ENCODE data around the gene MAP2K6. TPM values are rescaled to one million over a fixed set of nuclear protein-coding genes. Genes with fewer than 3 reads are reported as not detected.

MAP2K6 gene
- total RNA-seq, 1 donor from 2014 or later = 10.1 TPM

GRCh38 chr17:69597898-69598692 is 183.6 kb downstream of the MAP2K6 start:
- no peaks in the 10 kb centered on the region for H3K9me3 ChIP-seq (ENCODE audit: insufficient read depth, low read depth, low read length)
- TF ChIP-seq EZH2 (IDR thresholded peaks at IDR 0.05; ENCODE audit: insufficient read depth, low read length) = no peak
- no peak for TF ChIP-seq CTCF (IDR thresholded peaks at IDR 0.05; ENCODE audit: insufficient read depth, low read depth, low read length)
- no peaks in the 10 kb centered on the region for H3K9me3 Mint-ChIP-seq (ENCODE audit: unreplicated experiment)
- H3K27ac ChIP-seq (ENCODE audit: low read depth, low read length) = peak overlapping the region; percentile 28
- peak overlapping the region; percentile 30 for H2AFZ ChIP-seq (ENCODE audit: low read depth, low read length)
- peaks cover 17% of the 10 kb centered on the region for H3K4me1 ChIP-seq (ENCODE audit: insufficient read depth, low read length)
- H3K9ac ChIP-seq (ENCODE audit: low read length) = no peak overlapping the region
- H4K20me1 ChIP-seq (ENCODE audit: insufficient read depth, low read length) = no peaks in the 10 kb centered on the region
- H3K4me3 Mint-ChIP-seq (ENCODE audit: unreplicated experiment) = no peak overlapping the region
- no peak overlapping the region for H3K27ac Mint-ChIP-seq (ENCODE audit: unreplicated experiment)
- H3K36me3 ChIP-seq (ENCODE audit: insufficient read depth, low read length) = no peaks in the 10 kb centered on the region
- no peak for FAIRE-seq
- H3K4me3 ChIP-seq (ENCODE audit: insufficient read depth, low read depth, low read length) = no peak overlapping the region
- peak overlapping the region; percentile 21 for H3K4me2 ChIP-seq (ENCODE audit: low read length)
- peaks cover 24% of the 10 kb centered on the region for H3K4me1 Mint-ChIP-seq (ENCODE audit: low read depth, unreplicated experiment)
- H3K27me3 ChIP-seq (ENCODE audit: insufficient read depth, low read length) = no peaks in the 10 kb centered on the region
- DNase-seq (ENCODE audit: low read depth) = peak; percentile 69
- no peaks in the 10 kb centered on the region for H3K79me2 ChIP-seq (ENCODE audit: insufficient read depth, low read length)
- H3K27me3 Mint-ChIP-seq (ENCODE audit: low read depth, unreplicated experiment) = no peaks in the 10 kb centered on the region
- no peaks in the 10 kb centered on the region for H3K36me3 Mint-ChIP-seq (ENCODE audit: low read depth, unreplicated experiment)

GRCh38 chr17:69602972-69603371 is 188.5 kb downstream of the MAP2K6 start:
- no peak overlapping the region for H2AFZ ChIP-seq (ENCODE audit: low read depth, low read length)
- no peak for FAIRE-seq
- no peaks in the 10 kb centered on the region for H3K79me2 ChIP-seq (ENCODE audit: insufficient read depth, low read length)
- H3K4me3 Mint-ChIP-seq (ENCODE audit: unreplicated experiment) = no peak overlapping the region
- H3K27ac Mint-ChIP-seq (ENCODE audit: unreplicated experiment) = peak overlapping the region; percentile 24
- no peaks in the 10 kb centered on the region for H3K36me3 ChIP-seq (ENCODE audit: insufficient read depth, low read length)
- H3K4me3 ChIP-seq (ENCODE audit: insufficient read depth, low read depth, low read length) = no peak overlapping the region
- no peaks in the 10 kb centered on the region for H3K27me3 Mint-ChIP-seq (ENCODE audit: low read depth, unreplicated experiment)
- H3K9ac ChIP-seq (ENCODE audit: low read length) = no peak overlapping the region
- no peaks in the 10 kb centered on the region for H3K9me3 Mint-ChIP-seq (ENCODE audit: unreplicated experiment)
- peak; percentile 51 for DNase-seq (ENCODE audit: low read depth)
- H3K9me3 ChIP-seq (ENCODE audit: insufficient read depth, low read depth, low read length) = no peaks in the 10 kb centered on the region
- peaks cover 40% of the 10 kb centered on the region for H3K4me1 Mint-ChIP-seq (ENCODE audit: low read depth, unreplicated experiment)
- no peaks in the 10 kb centered on the region for H3K27me3 ChIP-seq (ENCODE audit: insufficient read depth, low read length)
- H4K20me1 ChIP-seq (ENCODE audit: insufficient read depth, low read length) = no peaks in the 10 kb centered on the region
- no peak overlapping the region for H3K27ac ChIP-seq (ENCODE audit: low read depth, low read length)
- no peak overlapping the region for H3K4me2 ChIP-seq (ENCODE audit: low read length)
- H3K36me3 Mint-ChIP-seq (ENCODE audit: low read depth, unreplicated experiment) = no peaks in the 10 kb centered on the region
- TF ChIP-seq CTCF (IDR thresholded peaks at IDR 0.05; ENCODE audit: insufficient read depth, low read depth, low read length) (no peak), EZH2 (IDR thresholded peaks at IDR 0.05; ENCODE audit: insufficient read depth, low read length) (no peak)
- H3K4me1 ChIP-seq (ENCODE audit: insufficient read depth, low read length) = peaks cover 22% of the 10 kb centered on the region

Other genes with a start within 250 kb of the MAP2K6 start
- gene ABCA10, start 185.9 kb upstream of the MAP2K6 start, total RNA-seq = 0.20 and 0.75 TPM in 2 replicates
- 2.6 and 3.6 TPM in 2 replicates for gene ABCA5, start 87.6 kb upstream of the MAP2K6 start, total RNA-seq

Data from astrocyte (in vitro differentiated cells and primary cell).